HEK293T (cell line): ENCODE data around the gene MYH6.

Source experiments
- BHLHE40 ChIP-seq: fragments of 450-650 bp; IDR thresholded peaks from 2 replicates; pipeline ENCODE4 v1.6.1; 2016; ENCODE audit warnings: mild to moderate bottlenecking, moderate library complexity, borderline replicate concordance
- CTBP1 ChIP-seq: fragments of 450-650 bp; IDR thresholded peaks from 2 replicates; pipeline ENCODE4 v1.6.1; 2016; ENCODE audit warnings: borderline replicate concordance
- ELF4 ChIP-seq: fragments of 450-650 bp; IDR thresholded peaks from 2 replicates; pipeline ENCODE4 v1.6.1; 2017; ENCODE audit warnings: antibody characterized with exemption
- FOXK2 ChIP-seq: fragments of 450-650 bp; IDR thresholded peaks from 2 replicates; pipeline ENCODE4 v1.6.1; 2016; ENCODE audit warnings: mild to moderate bottlenecking
- FOXM1 ChIP-seq: fragments of 450-650 bp; IDR thresholded peaks from 2 replicates; pipeline ENCODE4 v1.6.1; 2017; ENCODE audit warnings: mild to moderate bottlenecking, borderline replicate concordance
- HDGF ChIP-seq: fragments of 450-650 bp; IDR thresholded peaks from 2 replicates; pipeline ENCODE4 v1.6.1; 2017; ENCODE audit warnings: antibody characterized with exemption, borderline replicate concordance
- L3MBTL2 ChIP-seq: fragments of 450-650 bp; conservative IDR thresholded peaks from 2 replicates; pipeline ENCODE4 v1.6.1; 2016; ENCODE audit warnings: mild to moderate bottlenecking
- LEF1 ChIP-seq: fragments of 450-650 bp; IDR thresholded peaks from 2 replicates; pipeline ENCODE4 v1.6.1; 2017; ENCODE audit warnings: mild to moderate bottlenecking, borderline replicate concordance
- NFRKB ChIP-seq: fragments of 450-650 bp; IDR thresholded peaks from 2 replicates; pipeline ENCODE4 v1.6.1; 2016; ENCODE audit warnings: mild to moderate bottlenecking, moderate library complexity
- PKNOX1 ChIP-seq: fragments of 450-650 bp; IDR thresholded peaks from 2 replicates; pipeline ENCODE4 v1.6.1; 2016
- SP1 ChIP-seq: fragments of 450-650 bp; IDR thresholded peaks from 2 replicates; pipeline ENCODE4 v1.6.1; 2017
- SUZ12 ChIP-seq: fragments of 450-650 bp; IDR thresholded peaks from 2 replicates; pipeline ENCODE4 v1.6.1; 2016; ENCODE audit warnings: mild to moderate bottlenecking
- TARDBP ChIP-seq: fragments of 450-650 bp; IDR thresholded peaks from 2 replicates; pipeline ENCODE4 v1.6.1; 2016
- ZNF384 ChIP-seq: fragments of 450-650 bp; IDR thresholded peaks from 2 replicates; pipeline ENCODE4 v1.6.1; 2016

GRCh38 chr14:23359167-23359626, 48.9 kb downstream of the MYH6 start:
- no peak for TF ChIP-seq ELF4
- TF ChIP-seq LEF1: no peak
- TF ChIP-seq SUZ12: no peak
- no peak for TF ChIP-seq PKNOX1
- no peak for TF ChIP-seq NFRKB
- TF ChIP-seq CTBP1: no peak
- TF ChIP-seq FOXM1: no peak
- TF ChIP-seq L3MBTL2: no peak
- TF ChIP-seq BHLHE40: no peak
- TF ChIP-seq FOXK2: no peak
- TF ChIP-seq ZNF384: no peak
- no peak for TF ChIP-seq SP1
- TF ChIP-seq HDGF: no peak
- no peak for TF ChIP-seq TARDBP
